Fibroblast of villous mesenchyme (primary cell): ENCODE data around the gene EYS. TPM values are rescaled to one million over a fixed set of nuclear protein-coding genes. Genes with fewer than 3 reads are reported as not detected.

Experiments used
- DNase-seq: peaks from one replicate; pipeline ENCODE4 v3.0.0-alpha.2; 2010; ENCODE audit warnings: low read depth
- H3K4me3 ChIP-seq: 2 replicates; pipeline ENCODE4 v1.5.1; 2011; ENCODE audit warnings: low read depth, mild to moderate bottlenecking, low read length
- total RNA-seq: library from RNA; depleted of rRNA; stranded (reverse); fragments of >200 nt; gene quantifications from 2 replicates; pipeline ENCODE4 v1.2.3, GENCODE V29; 2012
- TF ChIP-seq, protein P1 (sequence below): IDR thresholded peaks from 2 replicates; pipeline ENCODE4 v1.5.1; 2012; ENCODE audit warnings: low read depth, mild to moderate bottlenecking, low read length; ENCODE audit not compliant: insufficient read depth

EYS gene
- total RNA-seq, 1 donor, result under 0.01 TPM

- no peak overlapping the region for H3K4me3 ChIP-seq
- TF ChIP-seq, protein P1, sequence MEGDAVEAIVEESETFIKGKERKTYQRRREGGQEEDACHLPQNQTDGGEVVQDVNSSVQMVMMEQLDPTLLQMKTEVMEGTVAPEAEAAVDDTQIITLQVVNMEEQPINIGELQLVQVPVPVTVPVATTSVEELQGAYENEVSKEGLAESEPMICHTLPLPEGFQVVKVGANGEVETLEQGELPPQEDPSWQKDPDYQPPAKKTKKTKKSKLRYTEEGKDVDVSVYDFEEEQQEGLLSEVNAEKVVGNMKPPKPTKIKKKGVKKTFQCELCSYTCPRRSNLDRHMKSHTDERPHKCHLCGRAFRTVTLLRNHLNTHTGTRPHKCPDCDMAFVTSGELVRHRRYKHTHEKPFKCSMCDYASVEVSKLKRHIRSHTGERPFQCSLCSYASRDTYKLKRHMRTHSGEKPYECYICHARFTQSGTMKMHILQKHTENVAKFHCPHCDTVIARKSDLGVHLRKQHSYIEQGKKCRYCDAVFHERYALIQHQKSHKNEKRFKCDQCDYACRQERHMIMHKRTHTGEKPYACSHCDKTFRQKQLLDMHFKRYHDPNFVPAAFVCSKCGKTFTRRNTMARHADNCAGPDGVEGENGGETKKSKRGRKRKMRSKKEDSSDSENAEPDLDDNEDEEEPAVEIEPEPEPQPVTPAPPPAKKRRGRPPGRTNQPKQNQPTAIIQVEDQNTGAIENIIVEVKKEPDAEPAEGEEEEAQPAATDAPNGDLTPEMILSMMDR, result no peak
- peak; percentile 88 for DNase-seq
Observed at GRCh38 chr6:64815718-64816117, 891.3 kb downstream of the EYS start.

- no peak overlapping the region for H3K4me3 ChIP-seq
- TF ChIP-seq, protein P1, result no peak
- no peak for DNase-seq
Observed at GRCh38 chr6:64812138-64812537, 894.9 kb downstream of the EYS start.

GRCh38 chr6:64811119-64811518 lies 895.9 kb downstream of the EYS start:
- no peak overlapping the region for H3K4me3 ChIP-seq
- TF ChIP-seq, protein P1, result no peak
- peak; percentile 19 for DNase-seq

- H3K4me3 ChIP-seq, result no peak overlapping the region
- no peak for DNase-seq
- TF ChIP-seq, protein P1, result no peak
Observed at GRCh38 chr6:64807785-64808184, 899.2 kb downstream of the EYS start.

DNA sequence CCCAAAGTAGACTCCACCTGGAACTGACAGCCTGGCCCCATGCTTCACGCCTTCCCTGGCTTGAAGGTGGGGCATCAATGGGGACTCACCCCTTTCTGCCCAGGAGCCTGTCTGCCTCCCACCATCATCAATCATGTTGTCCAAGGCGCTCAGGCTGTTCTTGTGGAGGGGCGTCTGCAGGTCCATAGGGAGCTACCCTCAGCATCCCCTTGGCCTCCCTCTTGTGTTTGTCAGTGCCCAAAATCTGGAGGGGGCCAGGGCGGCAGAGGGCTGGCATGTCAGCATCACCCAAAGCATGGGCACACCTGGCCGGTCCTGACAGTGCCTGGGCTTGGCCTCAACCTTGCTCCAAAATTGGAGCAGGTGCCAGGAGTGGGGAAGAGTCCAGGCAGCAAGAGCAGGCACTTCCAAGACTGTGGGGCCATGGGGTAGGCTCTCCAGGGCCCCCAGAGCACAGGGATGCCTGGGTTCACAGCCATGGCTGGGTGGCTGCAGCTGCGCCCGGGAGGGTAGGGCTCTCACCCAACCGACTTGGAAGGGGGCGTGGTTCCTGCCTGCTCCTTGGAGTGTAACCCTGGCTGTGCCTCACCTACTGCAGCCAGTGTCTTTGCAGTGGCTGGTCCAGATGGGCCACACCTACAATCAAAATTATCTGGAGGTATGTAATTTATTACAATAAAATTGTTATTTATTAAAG lies 903.4 kb downstream of the EYS start:
- no peak for DNase-seq

GRCh38 chr6:64792534-64792933 lies 914.5 kb downstream of the EYS start:
- H3K4me3 ChIP-seq, result no peak overlapping the region
- no peak for DNase-seq
- TF ChIP-seq, protein P1, result no peak

More for the DNA sequence above, 903.4 kb downstream of the EYS start:
- TF ChIP-seq, protein P1, result no peak
- no peak overlapping the region for H3K4me3 ChIP-seq

- TF ChIP-seq, protein P1, result no peak
- no peak for DNase-seq
- H3K4me3 ChIP-seq, result no peak overlapping the region
Observed at GRCh38 chr6:64789476-64789875, 917.5 kb downstream of the EYS start.
